Uterus (tissue), 4 donors: ENCODE data around the gene RET. TPM values are rescaled to one million over a fixed set of nuclear protein-coding genes. Genes with fewer than 3 reads are reported as not detected.

Source experiments
- DNase-seq, 2 donors: peaks; one replicate each; pipeline ENCODE4 v3.0.0-alpha.2; 2019 to 2020
- H3K27ac ChIP-seq, 2 donors: fragments of 200-600 bp; sonication (generic); 1 replicate in 1 of 2; 2 replicates in 1 of 2; pipeline ENCODE4 v1.5.1; 2016 to 2018
- H3K27me3 ChIP-seq, 2 donors: fragments of 200-600 bp; sonication (generic); one replicate each; pipeline ENCODE4 v1.5.1; 2018 to 2019; ENCODE audit warnings: control low read depth in 1 of 2
- H3K36me3 ChIP-seq, 2 donors: fragments of 200-600 bp; sonication (generic); one replicate each; pipeline ENCODE4 v1.5.1; 2019; ENCODE audit warnings: control low read depth in 1 of 2
- H3K4me1 ChIP-seq, 2 donors: fragments of 200-600 bp; sonication (generic); one replicate each; pipeline ENCODE4 v1.5.1; 2018 to 2019; ENCODE audit warnings: control low read depth in 1 of 2
- H3K4me3 ChIP-seq, 2 donors: fragments of 200-600 bp; sonication (generic); 1 replicate in 1 of 2; 2 replicates in 1 of 2; pipeline ENCODE4 v1.5.1; 2018 to 2019; ENCODE audit warnings: mild to moderate bottlenecking in 1 of 2
- H3K9me3 ChIP-seq, 2 donors: fragments of 200-600 bp; sonication (generic); one replicate each; pipeline ENCODE4 v1.5.1; 2019; ENCODE audit warnings: control low read depth in 1 of 2
- POLR2A ChIP-seq, 2 donors: fragments of 450-650 bp; IDR thresholded peaks; one replicate each; pipeline ENCODE4 v1.6.1; 2016; ENCODE audit warnings: antibody characterized with exemption in 2 of 2, mild to moderate bottlenecking in 1 of 2, moderate library complexity in 1 of 2
- intact Hi-C: fragments of 100-400 bp; cut with DNase I; formaldehyde crosslinking; loops from one replicate; pipeline ENCODE4 v1.15.1; 2023; ENCODE audit warnings: low total_unique reads
- total RNA-seq, 4 donors: library from RNA; depleted of rRNA in 3 of 4; stranded (reverse); fragments of >200 nt in 3 of 4; gene quantifications; one replicate each; pipeline versions ENCODE4 v1.1.0 to v1.2.4, GENCODE V29; 2014 to 2023
- TF ChIP-seq, protein P1 (sequence below), 4 experiments: fragments of 200-600 bp in 2 of 4; fragments of 450-650 bp in 2 of 4; sonication (generic) in 2 of 4; IDR thresholded peaks; one replicate each; pipeline ENCODE4 v1.5.1; 2016 to 2019; ENCODE audit warnings: antibody characterized with exemption in 4 of 4, mild to moderate bottlenecking in 2 of 4, moderate library complexity in 1 of 4
- donor health status: DM: yes; HTN: yes; CAD: no.

RET gene
- total RNA-seq, 4 donors from 2014 or later = under 0.01 to 6.3 (median 1.0) TPM

DNA sequence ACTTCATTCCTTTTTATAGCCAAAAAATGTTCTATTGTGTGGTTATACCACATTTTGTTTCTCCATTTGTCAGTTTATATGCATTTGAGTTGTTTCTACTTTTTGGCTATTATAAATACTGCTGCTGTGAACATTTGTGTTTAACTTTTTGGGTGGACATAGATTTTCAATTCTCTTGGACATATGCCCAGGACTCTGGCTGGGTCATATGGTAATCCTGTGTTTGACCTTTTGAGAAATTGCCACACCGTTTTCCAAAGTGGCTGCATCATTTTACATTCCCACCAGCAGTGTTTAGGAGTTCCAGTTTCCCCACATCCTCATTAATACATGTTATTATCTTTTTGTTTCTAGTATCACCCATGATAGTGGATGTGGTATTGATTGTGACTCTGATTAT is 100.7 kb downstream of the RET start:
- DNase-seq = no peak
- H3K36me3 ChIP-seq = no peaks in the 10 kb centered on the region
- TF ChIP-seq POLR2A (IDR thresholded peaks at IDR 0.05) = no peak
- TF ChIP-seq, protein P1, sequence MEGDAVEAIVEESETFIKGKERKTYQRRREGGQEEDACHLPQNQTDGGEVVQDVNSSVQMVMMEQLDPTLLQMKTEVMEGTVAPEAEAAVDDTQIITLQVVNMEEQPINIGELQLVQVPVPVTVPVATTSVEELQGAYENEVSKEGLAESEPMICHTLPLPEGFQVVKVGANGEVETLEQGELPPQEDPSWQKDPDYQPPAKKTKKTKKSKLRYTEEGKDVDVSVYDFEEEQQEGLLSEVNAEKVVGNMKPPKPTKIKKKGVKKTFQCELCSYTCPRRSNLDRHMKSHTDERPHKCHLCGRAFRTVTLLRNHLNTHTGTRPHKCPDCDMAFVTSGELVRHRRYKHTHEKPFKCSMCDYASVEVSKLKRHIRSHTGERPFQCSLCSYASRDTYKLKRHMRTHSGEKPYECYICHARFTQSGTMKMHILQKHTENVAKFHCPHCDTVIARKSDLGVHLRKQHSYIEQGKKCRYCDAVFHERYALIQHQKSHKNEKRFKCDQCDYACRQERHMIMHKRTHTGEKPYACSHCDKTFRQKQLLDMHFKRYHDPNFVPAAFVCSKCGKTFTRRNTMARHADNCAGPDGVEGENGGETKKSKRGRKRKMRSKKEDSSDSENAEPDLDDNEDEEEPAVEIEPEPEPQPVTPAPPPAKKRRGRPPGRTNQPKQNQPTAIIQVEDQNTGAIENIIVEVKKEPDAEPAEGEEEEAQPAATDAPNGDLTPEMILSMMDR (IDR thresholded peaks at IDR 0.05) = no peak

More for the DNA sequence above, 100.7 kb downstream of the RET start:
- Histone ChIP-seq H3K9me3 (peaks cover 0 to 4% of the 10 kb centered on the region in 2 donors), H3K4me3 (no peak overlapping the region), H3K4me1 (no peaks in the 10 kb centered on the region), H3K27ac (no peak overlapping the region), H3K27me3 (no peaks in the 10 kb centered on the region)
- intact Hi-C loops = no loop called here

Other genes with a start within 250 kb of the RET start
- gene CSGALNACT2, start 61.4 kb downstream of the RET start, total RNA-seq = 10 to 100 TPM; 18.4 to 43.7 (median 25.1) TPM
- 1 to 10 TPM in 2 of 4 donors, under 1 TPM in 1, not detected in 1; under 0.01 to 3.5 (median 2.8) TPM for gene RASGEF1A, start 190.0 kb downstream of the RET start, total RNA-seq